ENCODE data around the gene FRAT2.

GRCh38 chr10:97320480-97321031 lies 14.0 kb downstream of the FRAT2 start:
- TF ChIP-seq CTCF (conservative IDR thresholded peaks at IDR 0.05; ENCODE audit: low read depth, low read length), result no peak
- no peak for TF ChIP-seq CEBPB (IDR thresholded peaks at IDR 0.05; ENCODE audit: low read depth, low read length)
- TF ChIP-seq FOS (IDR thresholded peaks at IDR 0.05; ENCODE audit: low read depth, low read length), result no peak
- TF ChIP-seq RFX5 (IDR thresholded peaks at IDR 0.05; ENCODE audit: low read depth, low read length), result no peak
- TF ChIP-seq POLR2A (IDR thresholded peaks at IDR 0.05; ENCODE audit: low read depth, low read length), result no peak
- no peak for TF ChIP-seq CHD1 (IDR thresholded peaks at IDR 0.05; ENCODE audit: low read depth, low read length)
- TF ChIP-seq MXI1 (IDR thresholded peaks at IDR 0.05; ENCODE audit: borderline replicate concordance, low read depth, low read length), result no peak
- no peak for TF ChIP-seq MAZ (IDR thresholded peaks at IDR 0.05; ENCODE audit: borderline replicate concordance, low read depth, low read length)
- no peak for TF ChIP-seq ELK1 (IDR thresholded peaks at IDR 0.05; ENCODE audit: borderline replicate concordance, low read depth, low read length)
- TF ChIP-seq USF2 (IDR thresholded peaks at IDR 0.05; ENCODE audit: low read depth, low read length), result no peak
